HEK293 (cell line): ENCODE data around the gene ANKRD44.

Source experiments
- CTCF ChIA-PET: fragments of 350-600 bp; formaldehyde crosslinking; extraction: SDS; loops from one replicate; lab custom pipeline; 2021; ENCODE audit warnings: antibody characterized with exemption; lab: Yijun Ruan, JAX
- POLR2A ChIA-PET: fragments of 300-600 bp; formaldehyde crosslinking; extraction: SDS; loops from one replicate; lab custom pipeline; 2020; ENCODE audit warnings: antibody characterized with exemption, inconsistent platforms; lab: Yijun Ruan, JAX
- H3K27ac ChIP-seq: fragments of 200-500 bp; sonication (Bioruptor generic); 2 replicates; pipeline ENCODE4 v1.5.1; 2014; ENCODE audit warnings: low read depth, low read length, control low read depth, inconsistent platforms; ENCODE audit errors: extremely low read depth
- H3K36me3 ChIP-seq, 2 experiments: fragments of 200-500 bp in 1 of 2; sonication (Bioruptor generic) in 1 of 2; 1 replicate in 1 of 2; 2 replicates in 1 of 2; pipeline ENCODE4 v1.5.1; 2014 to 2017; ENCODE audit warnings: inconsistent platforms in 2 of 2, low read length in 2 of 2; ENCODE audit not compliant: control insufficient read depth in 2 of 2, insufficient read depth in 1 of 2
- H3K4me1 ChIP-seq: fragments of 200-500 bp; sonication (Bioruptor generic); 2 replicates; pipeline ENCODE4 v1.5.1; 2014; ENCODE audit warnings: mild to moderate bottlenecking, low read length, inconsistent platforms; ENCODE audit not compliant: control insufficient read depth, insufficient read depth
- H3K4me3 ChIP-seq: 2 replicates; pipeline ENCODE4 v1.5.1; 2011; ENCODE audit warnings: low read depth, mild to moderate bottlenecking, control low read depth, low read length, moderate library complexity
- H3K9me3 ChIP-seq: fragments of 200-500 bp; sonication (Bioruptor generic); 2 replicates; pipeline ENCODE4 v1.5.1; 2014; ENCODE audit warnings: low read depth, low read length, inconsistent platforms; ENCODE audit not compliant: control insufficient read depth, insufficient read depth
- BCL11B ChIP-seq: fragments of 450-650 bp; formaldehyde crosslinking; IDR thresholded peaks from 2 replicates; pipeline ENCODE4 v1.5.1; 2016; ENCODE audit warnings: low read depth, missing biosample characterization, missing genetic modification characterization
- KLF9 ChIP-seq: fragments of 450-650 bp; formaldehyde crosslinking; IDR thresholded peaks from 2 replicates; pipeline ENCODE4 v1.5.1; 2016; ENCODE audit warnings: missing biosample characterization, missing genetic modification characterization, low read depth
- ZFP69B ChIP-seq: fragments of 450-650 bp; formaldehyde crosslinking; IDR thresholded peaks from 2 replicates; pipeline ENCODE4 v1.5.1; 2016; ENCODE audit warnings: missing biosample characterization, missing genetic modification characterization
- ZIC2 ChIP-seq: fragments of 450-650 bp; formaldehyde crosslinking; IDR thresholded peaks from 2 replicates; pipeline ENCODE4 v1.5.1; 2016; ENCODE audit warnings: missing biosample characterization, missing genetic modification characterization
- ZNF133 ChIP-seq: fragments of 450-650 bp; formaldehyde crosslinking; IDR thresholded peaks from 2 replicates; pipeline ENCODE4 v1.5.1; 2016; ENCODE audit warnings: missing biosample characterization, missing genetic modification characterization
- ZNF140 ChIP-seq: fragments of 450-650 bp; formaldehyde crosslinking; IDR thresholded peaks from 2 replicates; pipeline ENCODE4 v1.5.1; 2016; ENCODE audit warnings: missing biosample characterization, missing genetic modification characterization
- ZNF155 ChIP-seq: fragments of 450-650 bp; formaldehyde crosslinking; IDR thresholded peaks from 2 replicates; pipeline ENCODE4 v1.5.1; 2016; ENCODE audit warnings: missing biosample characterization, missing genetic modification characterization
- ZNF184 ChIP-seq: fragments of 450-650 bp; IDR thresholded peaks from 2 replicates; pipeline ENCODE4 v1.5.1; 2018; ENCODE audit warnings: missing biosample characterization, mild to moderate bottlenecking, missing genetic modification characterization
- ZNF211 ChIP-seq: fragments of 450-650 bp; formaldehyde crosslinking; IDR thresholded peaks from 2 replicates; pipeline ENCODE4 v1.5.1; 2016; ENCODE audit warnings: low read depth, missing biosample characterization, missing genetic modification characterization
- ZNF248 ChIP-seq: fragments of 450-650 bp; formaldehyde crosslinking; IDR thresholded peaks from 2 replicates; pipeline ENCODE4 v1.5.1; 2017; ENCODE audit warnings: missing biosample characterization, missing genetic modification characterization
- ZNF350 ChIP-seq: fragments of 450-650 bp; formaldehyde crosslinking; IDR thresholded peaks from 2 replicates; pipeline ENCODE4 v1.5.0; 2017; ENCODE audit warnings: missing biosample characterization, mild to moderate bottlenecking, missing genetic modification characterization
- ZNF426 ChIP-seq: fragments of 450-650 bp; formaldehyde crosslinking; IDR thresholded peaks from 2 replicates; pipeline ENCODE4 v1.5.1; 2017; ENCODE audit warnings: missing biosample characterization, missing genetic modification characterization, mild to moderate bottlenecking, inconsistent platforms, moderate library complexity
- ZNF473 ChIP-seq: fragments of 450-650 bp; formaldehyde crosslinking; IDR thresholded peaks from 2 replicates; pipeline ENCODE4 v1.5.1; 2017; ENCODE audit warnings: missing biosample characterization, missing genetic modification characterization
- ZNF501 ChIP-seq: fragments of 450-650 bp; formaldehyde crosslinking; IDR thresholded peaks from 2 replicates; pipeline ENCODE4 v1.5.1; 2016; ENCODE audit warnings: missing biosample characterization, missing genetic modification characterization
- ZNF514 ChIP-seq: fragments of 450-650 bp; formaldehyde crosslinking; IDR thresholded peaks from 2 replicates; pipeline ENCODE4 v1.5.1; 2016; ENCODE audit warnings: missing biosample characterization, missing genetic modification characterization
- ZNF518A ChIP-seq: fragments of 450-650 bp; formaldehyde crosslinking; conservative IDR thresholded peaks from 2 replicates; pipeline ENCODE4 v1.5.1; 2016; ENCODE audit warnings: low read depth, missing biosample characterization, missing genetic modification characterization
- ZNF548 ChIP-seq: fragments of 450-650 bp; formaldehyde crosslinking; IDR thresholded peaks from 2 replicates; pipeline ENCODE4 v1.5.1; 2016; ENCODE audit warnings: missing biosample characterization, missing genetic modification characterization
- ZNF555 ChIP-seq: fragments of 450-650 bp; formaldehyde crosslinking; conservative IDR thresholded peaks from 2 replicates; pipeline ENCODE4 v1.5.1; 2017; ENCODE audit warnings: missing biosample characterization, mild to moderate bottlenecking, missing genetic modification characterization, inconsistent platforms
- ZNF560 ChIP-seq: fragments of 450-650 bp; formaldehyde crosslinking; IDR thresholded peaks from 2 replicates; pipeline ENCODE4 v1.5.1; 2017; ENCODE audit warnings: missing biosample characterization, missing genetic modification characterization, borderline replicate concordance
- ZNF654 ChIP-seq: fragments of 450-650 bp; formaldehyde crosslinking; IDR thresholded peaks from 2 replicates; pipeline ENCODE4 v1.5.1; 2016; ENCODE audit warnings: low read depth, missing biosample characterization, missing genetic modification characterization
- ZNF830 ChIP-seq: fragments of 450-650 bp; IDR thresholded peaks from 2 replicates; pipeline ENCODE4 v1.5.0; 2018; ENCODE audit warnings: missing biosample characterization, missing genetic modification characterization, low read depth, mild to moderate bottlenecking, moderate library complexity
- TF ChIP-seq, protein P1 (sequence below): sonication (generic); formaldehyde crosslinking; IDR thresholded peaks from 2 replicates; pipeline ENCODE4 v1.8.1; 2022; ENCODE audit warnings: mild to moderate bottlenecking, moderate library complexity, missing genetic modification reagents
- TF ChIP-seq, protein P2 (sequence below): fragments of 450-650 bp; formaldehyde crosslinking; optimal IDR thresholded peaks from 2 replicates; pipeline ENCODE3; 2016; ENCODE audit warnings: missing biosample characterization, mild to moderate bottlenecking, missing genetic modification characterization

ANKRD44 gene

DNA sequence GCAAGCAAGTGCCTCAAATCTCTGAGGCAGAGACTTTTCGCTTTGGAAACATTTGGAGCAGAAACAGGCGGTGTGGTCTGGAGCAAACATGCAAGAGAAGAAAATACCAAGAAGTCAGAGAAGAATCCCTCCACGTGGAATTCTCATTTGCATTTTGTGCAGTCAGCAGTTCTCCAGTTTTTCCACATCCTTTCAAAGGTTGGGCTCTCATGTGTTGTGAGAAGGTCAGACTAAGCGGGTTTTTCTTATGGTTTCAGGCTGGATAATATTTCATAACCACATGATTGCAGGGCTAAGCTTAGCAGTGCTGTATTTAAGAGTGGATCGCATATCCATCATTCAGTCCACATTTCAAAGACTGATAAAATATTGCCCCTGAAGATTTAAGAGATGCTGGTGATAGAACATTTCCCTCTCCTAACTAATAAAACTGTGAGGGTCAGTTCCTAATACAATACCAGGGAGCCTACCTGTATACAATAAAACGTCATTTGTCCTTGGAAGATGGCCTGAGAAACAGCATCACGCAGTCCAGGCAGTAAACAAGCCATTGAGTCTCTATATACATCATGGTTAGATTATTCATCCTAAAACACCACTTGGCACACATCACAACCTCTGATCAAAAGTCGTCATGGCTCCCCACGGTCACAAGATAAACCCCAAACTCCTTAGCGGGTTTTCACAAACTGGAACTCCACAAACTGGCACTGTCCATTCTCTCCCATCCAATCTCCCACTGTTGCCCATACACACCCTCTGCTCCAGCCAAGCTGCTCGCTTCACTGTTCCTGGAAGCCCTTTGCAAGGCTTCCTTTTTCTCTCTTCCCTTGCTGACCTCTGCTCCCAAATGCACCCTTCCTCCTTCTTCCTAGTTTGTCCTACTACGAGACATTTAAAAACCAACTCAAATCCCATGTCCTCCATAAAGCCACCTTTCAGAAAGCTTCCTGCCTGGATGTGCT, 31.5 kb downstream of the ANKRD44 start:
- CTCF ChIA-PET, result interaction anchor here (0.6 kb wide), 1 partner anchor 530 kb away, joined by 3 read pairs; no protein-coding TSS in a partner anchor
- H3K27ac ChIP-seq, result no peak overlapping the region
- peaks cover 3% of the 10 kb centered on the region for H3K4me1 ChIP-seq

GRCh38 chr2:197277794-197278193, 32.8 kb downstream of the ANKRD44 start:
- Histone ChIP-seq H3K4me1 (peaks cover 3% of the 10 kb centered on the region), H3K36me3 (no peaks in the 10 kb centered on the region)
- POLR2A ChIA-PET, result no interaction called here

More for the DNA sequence above, 31.5 kb downstream of the ANKRD44 start:
- Histone ChIP-seq H3K4me3 (no peak overlapping the region), H3K36me3 (no peaks in the 10 kb centered on the region), H3K9me3 (no peaks in the 10 kb centered on the region)
- POLR2A ChIA-PET, result no interaction called here
- no peak for TF ChIP-seq ZIC2

DNA sequence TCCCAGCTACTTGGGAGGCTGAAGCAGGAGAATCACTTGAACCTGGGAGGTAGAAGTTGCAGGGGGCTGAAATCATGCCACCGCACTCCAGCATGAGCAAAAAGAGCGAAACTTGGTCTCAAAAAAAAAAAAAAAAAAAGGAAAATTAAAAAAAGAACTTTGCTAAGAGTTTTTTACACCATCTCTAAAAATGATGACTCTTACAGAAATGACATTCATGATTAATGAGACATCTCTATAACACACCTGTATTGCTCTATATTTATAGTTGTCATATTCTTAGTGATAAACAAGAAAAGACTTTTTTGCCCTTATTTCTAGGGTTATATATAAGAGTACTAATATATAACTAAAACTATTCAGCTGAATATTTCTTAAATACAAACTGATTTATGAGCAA, 34.4 kb downstream of the ANKRD44 start:
- H3K9me3 ChIP-seq, result no peaks in the 10 kb centered on the region
- ChIA-PET POLR2A (no interaction called here), CTCF (interaction anchor here (1.3 kb wide), 1 partner anchor 33 kb away, joined by 4 read pairs; no protein-coding TSS in a partner anchor)
- no peak overlapping the region for H3K4me3 ChIP-seq
- peaks cover 3% of the 10 kb centered on the region for H3K4me1 ChIP-seq
- no peak overlapping the region for H3K27ac ChIP-seq
- no peaks in the 10 kb centered on the region for H3K36me3 ChIP-seq
- TF ChIP-seq ZNF518A (tag by site-specific recombination), result no peak
- TF ChIP-seq KLF9 (tag by site-specific recombination), result no peak
- TF ChIP-seq ZNF560, result no peak
- no peak for TF ChIP-seq ZNF350 (tag by site-specific recombination)
- no peak for TF ChIP-seq ZNF830 (tag by site-specific recombination)
- no peak for TF ChIP-seq BCL11B (tag by site-specific recombination)
- no peak for TF ChIP-seq ZNF184 (tag by site-specific recombination)
- no peak for TF ChIP-seq ZNF133 (tag by site-specific recombination)
- no peak for TF ChIP-seq ZNF140 (tag by site-specific recombination)
- TF ChIP-seq ZNF426, result no peak
- TF ChIP-seq ZNF555 (tag by site-specific recombination), result no peak
- TF ChIP-seq ZNF473, result no peak
- TF ChIP-seq ZNF155, result no peak
- no peak for TF ChIP-seq ZNF211 (tag by site-specific recombination)
- no peak for TF ChIP-seq ZNF514
- TF ChIP-seq ZFP69B (tag by site-specific recombination), result no peak

More at GRCh38 chr2:197277794-197278193, 32.8 kb downstream of the ANKRD44 start:
- TF ChIP-seq, protein P1, sequence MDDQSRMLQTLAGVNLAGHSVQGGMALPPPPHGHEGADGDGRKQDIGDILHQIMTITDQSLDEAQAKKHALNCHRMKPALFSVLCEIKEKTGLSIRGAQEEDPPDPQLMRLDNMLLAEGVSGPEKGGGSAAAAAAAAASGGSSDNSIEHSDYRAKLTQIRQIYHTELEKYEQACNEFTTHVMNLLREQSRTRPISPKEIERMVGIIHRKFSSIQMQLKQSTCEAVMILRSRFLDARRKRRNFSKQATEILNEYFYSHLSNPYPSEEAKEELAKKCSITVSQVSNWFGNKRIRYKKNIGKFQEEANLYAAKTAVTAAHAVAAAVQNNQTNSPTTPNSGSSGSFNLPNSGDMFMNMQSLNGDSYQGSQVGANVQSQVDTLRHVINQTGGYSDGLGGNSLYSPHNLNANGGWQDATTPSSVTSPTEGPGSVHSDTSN (CRISPR knock-in tag), result no peak
- TF ChIP-seq ZNF501 (tag by site-specific recombination), result no peak
- TF ChIP-seq ZNF654 (tag by site-specific recombination), result no peak
- no peak for TF ChIP-seq ZNF548
- TF ChIP-seq, protein P2, sequence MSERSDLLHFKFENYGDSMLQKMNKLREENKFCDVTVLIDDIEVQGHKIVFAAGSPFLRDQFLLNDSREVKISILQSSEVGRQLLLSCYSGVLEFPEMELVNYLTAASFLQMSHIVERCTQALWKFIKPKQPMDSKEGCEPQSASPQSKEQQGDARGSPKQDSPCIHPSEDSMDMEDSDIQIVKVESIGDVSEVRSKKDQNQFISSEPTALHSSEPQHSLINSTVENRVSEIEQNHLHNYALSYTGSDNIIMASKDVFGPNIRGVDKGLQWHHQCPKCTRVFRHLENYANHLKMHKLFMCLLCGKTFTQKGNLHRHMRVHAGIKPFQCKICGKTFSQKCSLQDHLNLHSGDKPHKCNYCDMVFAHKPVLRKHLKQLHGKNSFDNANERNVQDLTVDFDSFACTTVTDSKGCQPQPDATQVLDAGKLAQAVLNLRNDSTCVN (tag by site-specific recombination), result no peak
- TF ChIP-seq ZNF248 (tag by site-specific recombination), result no peak
- no peaks in the 10 kb centered on the region for H3K9me3 ChIP-seq
- no peak overlapping the region for H3K27ac ChIP-seq
- CTCF ChIA-PET, result interaction anchor here (0.8 kb wide), 1 partner anchor 165 kb away, joined by 4 read pairs; no protein-coding TSS in a partner anchor
- no peak overlapping the region for H3K4me3 ChIP-seq
